Measurements from ENCODE around the gene MVK.
A peak's percentile ranks its signal among the peaks of the same experiment; 100 is the strongest.

The MVK gene

GRCh38 chr12:109573029-109573913 is at the start of gene MVK, which contains the start of gene MMAB:
Gene MVK (plus strand): TSS chr12:109573794. CDS start chr12:109574823, 1,029 bp downstream.
Gene MMAB (minus strand): TSS chr12:109573504. CDS start chr12:109573480, 24 bp downstream.
- DNase-seq = peak; percentile 99

- DNase-seq = no peak
Measured at GRCh38 chr12:109524466-109525278, 48.9 kb upstream of the MVK start.

DNA sequence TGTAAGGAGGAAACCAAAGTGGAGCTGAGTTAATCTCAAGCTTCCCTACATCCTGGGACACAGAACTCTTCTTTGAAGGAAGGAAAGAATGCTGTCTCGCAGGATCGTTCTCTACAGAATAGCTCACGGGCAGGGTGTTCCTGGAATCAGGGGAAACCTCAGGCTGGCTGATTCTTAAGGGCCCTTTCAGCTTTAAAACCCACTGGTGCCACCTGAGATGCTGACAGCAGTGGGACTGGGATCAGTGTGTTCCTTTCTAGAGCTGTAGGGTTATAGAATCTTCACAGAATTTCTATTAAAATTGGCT is 48.4 kb upstream of the MVK start:
- DNase-seq = no peak

DNA sequence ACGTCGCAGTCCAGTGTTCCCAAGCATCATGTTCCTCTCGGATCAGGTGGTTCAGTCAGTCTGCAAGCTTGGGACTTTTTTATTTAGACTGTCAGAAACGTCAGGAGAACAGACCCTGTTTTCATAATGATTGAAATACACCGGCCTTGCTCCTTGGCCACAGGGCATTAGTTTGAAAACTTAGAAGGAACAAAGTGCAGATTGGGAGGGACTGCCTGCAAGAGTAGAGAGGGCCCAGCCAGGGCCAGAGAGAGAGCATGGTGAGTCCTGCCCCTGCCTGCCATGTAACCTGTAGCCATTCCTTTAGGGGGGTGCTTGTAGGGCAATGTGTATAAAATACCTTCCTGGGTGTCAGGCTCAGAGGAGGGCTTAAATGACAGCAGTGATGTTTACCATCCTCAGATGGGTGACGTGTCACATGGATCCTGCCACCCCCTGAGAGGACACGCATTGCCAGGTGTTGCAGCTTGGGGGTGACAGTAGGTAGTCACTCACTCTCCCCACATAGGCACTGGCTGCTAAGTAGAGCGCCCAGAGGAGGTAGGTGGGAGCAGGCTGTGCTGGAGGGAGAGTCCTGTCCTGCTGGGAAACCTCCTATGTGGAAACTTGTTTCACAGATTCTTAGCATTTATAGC is 46.0 kb upstream of the MVK start:
- DNase-seq = peak; percentile 47

DNA sequence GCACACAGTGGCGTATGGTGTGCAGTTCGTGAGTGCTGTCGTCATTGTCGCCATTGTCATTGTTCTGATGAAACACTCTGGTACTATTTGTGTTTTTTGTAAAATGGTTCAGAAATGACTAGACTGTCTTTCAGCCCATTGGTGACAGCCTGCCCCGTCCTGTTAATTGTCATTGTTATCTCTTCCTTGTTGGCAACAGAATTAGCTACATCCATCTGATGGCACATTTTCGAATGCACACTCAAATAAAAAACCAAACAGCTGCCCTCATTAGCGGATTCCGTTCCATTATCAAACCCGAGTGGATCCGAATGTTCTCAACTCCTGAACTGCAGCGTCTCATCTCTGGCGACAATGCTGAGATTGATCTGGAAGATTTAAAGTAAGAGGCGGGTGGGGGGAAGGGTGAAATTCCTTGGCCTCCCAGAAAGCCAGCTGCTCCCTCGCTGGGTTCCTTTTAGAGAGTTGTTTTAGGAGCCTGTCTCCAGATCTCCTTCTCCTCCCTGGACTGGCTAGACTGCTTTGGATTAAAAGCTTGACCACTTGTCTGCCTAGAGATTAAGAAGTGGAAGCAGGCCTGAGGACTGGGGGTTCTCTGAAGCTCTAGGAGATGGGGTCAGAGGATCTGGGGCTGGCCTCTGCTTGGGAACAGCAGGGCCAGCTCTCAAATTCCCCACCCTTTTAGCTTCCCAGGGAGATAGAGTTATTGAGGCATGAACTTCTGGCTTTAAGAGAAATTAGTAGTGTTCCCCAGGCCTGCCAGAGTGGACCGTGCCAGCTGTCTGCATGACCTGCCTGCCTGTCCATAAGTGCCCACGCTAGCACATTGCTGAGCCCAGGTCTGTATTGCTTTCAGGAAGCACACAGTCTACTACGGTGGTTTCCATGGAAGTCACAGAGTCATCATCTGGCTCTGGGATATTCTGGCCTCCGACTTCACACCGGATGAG is 43.6 kb upstream of the MVK start:
- peak; percentile 28 for DNase-seq

DNA sequence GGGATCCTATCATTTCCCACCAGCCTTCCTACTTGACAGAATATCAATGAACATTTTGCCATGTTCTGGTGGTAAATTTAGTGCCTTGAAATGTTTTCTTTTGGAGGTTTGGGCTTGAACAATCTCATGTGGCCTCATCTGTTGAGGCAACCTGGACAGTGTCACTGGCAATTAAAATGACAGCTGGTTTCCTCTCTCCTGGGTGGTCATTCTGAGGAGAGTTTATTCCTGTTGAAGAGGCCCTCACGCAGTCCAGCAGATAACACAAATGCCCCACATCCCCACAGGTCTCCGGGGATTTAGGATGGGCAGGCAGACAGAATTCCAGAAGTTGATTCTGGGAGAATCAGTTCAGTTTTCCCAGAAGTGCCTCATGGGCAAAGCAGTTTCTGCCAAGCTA is 42.2 kb upstream of the MVK start:
- no peak for DNase-seq

DNA sequence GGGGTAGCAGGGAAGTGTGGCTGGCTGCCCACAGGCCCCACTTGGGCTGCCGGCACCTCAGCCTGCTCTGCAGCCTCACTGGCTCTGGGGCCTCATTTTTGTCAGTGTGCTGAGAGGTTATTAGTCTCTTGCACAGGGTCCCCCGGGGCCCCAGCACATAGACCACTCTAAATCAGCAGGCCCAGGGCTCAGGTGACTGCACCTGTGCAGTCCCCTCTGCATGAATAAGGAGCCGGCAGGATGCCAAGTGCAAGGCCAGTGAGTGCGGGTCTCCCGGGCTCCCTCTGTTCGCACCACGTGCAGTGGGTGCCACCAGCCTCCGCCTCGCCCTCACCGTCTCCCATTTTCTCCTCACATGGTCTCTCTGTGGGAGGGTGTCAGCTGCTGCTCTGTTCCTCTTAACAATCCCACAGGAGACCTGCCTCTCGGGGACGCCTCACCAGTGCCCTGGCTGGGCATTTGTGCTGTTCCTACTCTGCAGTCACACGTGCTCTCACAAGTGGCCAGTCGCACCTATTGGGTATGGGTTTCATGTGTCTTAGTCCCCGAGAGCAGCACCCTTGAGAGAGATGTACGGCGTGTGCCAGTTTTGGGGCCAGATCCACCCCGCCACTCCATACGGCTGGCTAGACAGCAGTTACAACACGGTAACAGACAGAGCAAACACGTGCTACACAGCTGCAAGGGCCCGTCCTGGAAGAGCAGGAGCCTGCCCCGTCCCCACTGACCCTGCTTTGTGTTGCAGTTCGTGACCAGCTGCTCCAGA is 40.7 kb upstream of the MVK start:
- peak; percentile 73 for DNase-seq

GRCh38 chr12:109533487-109533740 is 40.2 kb upstream of the MVK start:
- DNase-seq = no peak

GRCh38 chr12:109534456-109534855 is 39.1 kb upstream of the MVK start:
- no peak for DNase-seq

- DNase-seq = no peak
Measured at GRCh38 chr12:109535231-109535862, 38.2 kb upstream of the MVK start.

DNA sequence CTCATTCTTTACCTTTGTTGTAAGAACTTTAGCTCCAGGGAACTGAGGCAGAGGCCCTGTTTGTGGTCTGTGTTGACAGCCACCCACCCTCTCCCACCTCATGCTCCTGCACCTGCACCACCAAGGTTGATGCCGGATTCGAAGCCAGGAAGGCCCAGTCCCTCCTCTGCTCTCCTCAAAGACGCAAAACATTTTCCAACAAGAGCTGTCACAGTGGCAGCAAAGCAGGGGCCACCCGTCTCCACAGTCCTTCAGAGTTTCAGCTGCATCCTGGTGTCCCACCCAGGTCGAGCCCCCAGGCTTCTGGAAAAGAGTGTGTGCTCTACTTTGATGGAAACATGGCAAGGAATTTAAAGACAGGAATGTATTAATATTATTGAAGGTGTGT is 37.7 kb upstream of the MVK start:
- no peak for DNase-seq

GRCh38 chr12:109537136-109537535 is 36.5 kb upstream of the MVK start:
- no peak for DNase-seq

DNA sequence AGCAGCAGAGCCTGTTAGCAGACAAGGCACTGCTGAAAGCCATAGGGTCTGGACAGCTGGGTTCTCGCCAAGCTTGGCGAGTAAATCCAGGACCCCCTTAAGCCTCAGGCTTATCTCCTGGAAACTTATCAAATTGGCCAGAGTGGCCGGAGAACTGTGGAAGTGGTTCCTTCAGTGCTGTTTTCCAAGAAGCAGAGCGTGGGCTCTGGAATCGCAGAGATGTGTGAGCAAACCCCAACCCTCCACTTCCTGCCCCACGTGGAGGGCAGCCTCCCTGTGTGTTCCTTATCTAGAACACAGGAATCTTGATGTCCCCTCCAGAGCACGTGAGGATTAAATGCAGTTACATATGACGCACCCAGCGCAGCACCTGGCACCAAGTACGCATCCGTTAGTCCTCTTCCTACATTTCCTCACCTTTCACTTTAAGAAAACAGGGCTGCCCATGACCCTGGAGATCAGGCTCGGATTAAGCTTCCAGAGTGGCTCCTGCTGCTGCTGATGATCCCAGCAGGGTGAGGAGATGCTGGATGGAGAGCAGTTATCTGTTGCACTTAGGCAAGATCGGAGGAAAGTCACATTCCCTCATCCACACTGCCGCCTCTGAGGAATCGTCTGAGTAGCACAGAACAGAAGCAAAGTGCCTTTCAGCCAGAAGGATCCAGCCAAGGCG is 35.3 kb upstream of the MVK start:
- DNase-seq = no peak

DNA sequence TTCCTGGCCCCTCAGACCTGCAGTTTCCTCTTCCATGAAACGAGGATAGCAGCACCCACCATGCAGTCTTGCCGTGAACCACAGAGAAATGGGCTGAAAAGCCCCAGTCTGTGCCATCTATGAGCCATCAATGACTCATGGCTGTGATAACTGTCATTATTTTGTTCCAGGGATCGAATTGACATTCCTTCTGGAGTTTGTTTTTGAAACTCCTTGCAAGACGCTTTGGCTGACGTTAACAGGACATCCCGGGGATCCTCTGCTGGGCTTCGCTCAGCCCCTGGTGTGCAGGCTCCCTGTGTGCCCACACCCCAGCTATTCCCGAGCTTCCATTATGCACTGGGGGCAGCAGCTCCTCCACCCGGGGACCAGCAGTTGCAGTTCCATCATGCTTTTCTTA is 34.1 kb upstream of the MVK start:
- no peak for DNase-seq

- no peak for DNase-seq
Measured at GRCh38 chr12:109540526-109541412, 32.8 kb upstream of the MVK start.

DNA sequence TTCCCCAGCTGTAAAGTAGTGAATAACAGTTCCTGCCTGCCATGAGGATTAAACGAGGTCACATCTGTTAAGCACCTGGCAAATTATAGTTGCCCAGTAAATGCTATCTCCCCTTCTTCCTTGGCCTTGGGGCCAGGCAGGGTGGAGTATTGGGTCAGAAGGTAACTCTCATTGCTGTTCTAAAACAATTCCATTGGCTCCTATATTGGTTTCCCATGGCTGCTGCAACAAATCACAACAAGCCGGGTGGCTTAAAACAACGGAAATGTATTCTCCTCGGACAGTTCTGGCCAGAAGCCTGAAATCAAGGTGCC is 32.2 kb upstream of the MVK start:
- DNase-seq = no peak

- no peak for DNase-seq
Measured at GRCh38 chr12:109542014-109542413, 31.6 kb upstream of the MVK start.

- DNase-seq = peak; percentile 12
Measured at GRCh38 chr12:109542876-109543275, 30.7 kb upstream of the MVK start.

DNA sequence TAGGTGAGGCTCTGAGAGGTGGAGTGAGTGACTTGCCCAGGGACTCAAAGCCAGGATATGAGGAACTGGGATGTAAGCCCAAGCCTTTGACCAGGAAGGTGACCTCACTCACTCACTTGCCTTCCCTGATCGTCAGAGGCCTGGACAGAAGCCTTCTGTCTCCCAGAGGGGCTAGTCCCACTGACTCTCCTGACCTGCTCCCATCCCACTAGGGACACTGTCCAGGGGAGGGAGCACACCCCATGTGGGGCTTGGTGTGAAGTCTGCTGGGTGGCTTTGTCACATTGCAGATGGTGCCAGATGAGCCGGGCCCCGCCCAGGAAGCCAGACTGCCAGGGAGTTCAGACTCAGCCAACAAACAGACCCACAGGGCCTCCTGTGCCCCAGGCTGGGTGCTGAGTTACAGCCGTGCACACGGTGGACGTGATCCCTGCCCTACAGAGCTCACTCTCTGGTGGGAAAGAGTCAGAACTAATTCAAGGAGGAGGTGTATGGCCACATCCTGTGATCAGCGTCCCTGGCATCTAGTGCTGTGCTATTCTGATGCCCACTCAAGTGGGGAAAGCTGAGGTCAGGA is 28.6 kb upstream of the MVK start:
- peak; percentile 82 for DNase-seq

DNA sequence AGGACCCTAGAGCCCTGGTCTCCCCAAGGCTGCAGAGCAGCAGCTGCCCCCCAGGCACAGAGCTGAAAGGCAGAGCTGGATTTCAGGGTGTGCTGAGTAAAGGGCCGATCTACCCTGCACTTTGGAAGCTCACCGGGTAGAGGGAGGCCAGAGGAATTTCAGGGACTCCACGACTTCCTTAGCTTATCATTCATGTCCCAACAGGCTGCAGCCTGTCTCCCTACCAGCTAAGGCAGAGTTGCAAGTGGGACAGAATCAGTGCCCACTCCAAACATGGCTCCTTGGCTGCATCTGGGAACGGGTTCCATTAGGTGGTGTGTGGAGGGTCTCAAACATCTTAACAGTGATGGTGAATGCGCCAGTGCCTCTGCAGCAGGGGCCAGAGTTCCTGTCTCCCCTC is 27.8 kb upstream of the MVK start:
- no peak for DNase-seq
